ENCODE measurements around the gene IGIP.
A peak's percentile ranks its signal among the peaks of the same experiment; 100 is the strongest.

IGIP gene

DNA sequence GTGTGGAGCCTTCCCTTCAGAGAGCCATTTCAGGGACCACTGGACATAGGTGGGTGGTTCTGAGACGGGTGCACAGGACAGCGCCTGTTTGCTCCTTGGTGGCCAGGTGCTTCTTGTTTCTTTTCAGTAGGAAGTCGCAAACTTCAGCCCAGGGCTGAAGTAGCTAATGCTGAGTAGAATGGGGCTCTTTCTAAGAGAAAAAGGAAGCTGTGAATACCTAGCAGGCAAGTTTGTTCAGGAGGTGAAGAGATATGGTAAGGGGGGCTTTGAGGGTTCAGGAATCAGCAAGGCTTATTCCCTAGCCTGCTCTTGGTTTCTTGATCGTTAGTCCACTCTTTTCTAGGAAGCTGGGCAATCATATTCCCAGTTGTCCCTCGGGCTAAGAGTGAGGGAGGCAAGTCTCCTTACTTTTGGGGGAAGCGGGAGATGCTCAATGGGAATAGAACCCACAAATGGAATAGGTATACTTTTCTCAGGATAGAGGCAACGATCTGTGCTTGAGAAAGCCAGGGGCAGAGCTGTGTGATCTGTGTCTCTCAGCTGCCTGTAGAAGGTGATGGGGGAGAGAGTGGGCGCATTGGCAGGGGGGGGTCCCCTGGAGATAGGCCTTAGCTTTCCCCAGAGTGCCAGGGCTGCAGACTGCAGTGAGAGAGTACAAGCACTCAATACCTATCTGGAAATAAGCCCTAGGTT is 13.7 kb upstream of the IGIP start:
- no peak for DNase-seq

GRCh38 chr5:140112685-140113179 is 13.0 kb upstream of the IGIP start:
- DNase-seq, result no peak

DNA sequence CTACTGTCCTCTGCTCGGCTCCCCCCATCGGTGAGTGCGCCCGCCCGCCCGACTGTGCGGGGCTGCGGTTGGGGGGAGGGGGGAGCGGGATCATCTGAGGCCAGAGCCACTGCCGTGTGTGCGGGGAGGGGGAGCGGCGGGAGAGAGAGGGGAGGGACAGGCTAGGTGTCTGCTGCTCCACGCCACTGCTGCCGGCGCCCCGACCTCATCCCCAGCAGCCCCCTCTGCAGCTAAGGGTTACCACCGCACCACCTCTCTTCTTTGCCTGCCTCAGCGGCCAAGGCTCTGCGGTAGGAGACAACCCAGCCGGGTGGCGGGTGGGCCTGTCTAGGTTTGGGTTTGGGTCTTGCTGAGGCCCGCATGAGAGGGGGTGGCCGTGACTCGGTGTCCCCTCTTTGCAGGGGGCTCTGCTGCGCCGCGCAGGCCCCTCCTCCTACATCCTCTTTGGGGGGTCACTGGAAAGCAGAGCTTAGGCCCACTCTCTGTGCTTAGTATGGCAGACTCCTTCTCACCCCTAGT is 12.5 kb upstream of the IGIP start:
- DNase-seq, result no peak

DNA sequence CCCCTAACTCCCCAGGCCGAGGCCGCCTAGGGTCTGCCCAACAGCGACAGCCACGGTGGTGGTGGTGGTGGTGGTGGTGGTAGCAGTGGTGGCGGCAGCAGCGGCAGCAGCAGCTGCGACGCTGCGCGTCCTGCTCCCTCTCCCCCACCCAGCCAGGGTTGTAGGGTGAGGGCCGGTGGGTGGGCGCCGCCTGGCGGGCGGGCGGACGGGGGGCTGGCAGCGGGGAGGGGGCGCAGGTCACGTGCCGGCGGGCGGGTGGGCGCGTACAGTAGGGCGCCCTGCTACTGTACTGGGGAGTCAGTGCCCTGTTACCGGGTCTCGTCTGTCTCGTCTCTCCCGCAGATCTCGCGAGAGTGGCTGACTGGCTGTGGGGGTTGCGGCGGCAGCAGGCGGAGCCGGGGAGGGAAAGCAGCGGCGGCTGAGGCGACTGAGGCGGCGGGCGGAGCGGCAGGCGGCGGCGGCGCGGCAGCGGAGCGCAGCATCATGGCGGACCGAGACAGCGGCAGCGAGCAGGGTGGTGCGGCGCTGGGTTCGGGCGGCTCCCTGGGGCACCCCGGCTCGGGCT is 12.0 kb upstream of the IGIP start, which contains the start of gene PURA:
Gene PURA, plus strand, starts transcription at position 411 of the 565 bp plus-strand sequence. Its CDS starts 73 bp downstream, at position 484.
- peak; percentile 98 for DNase-seq

DNA sequence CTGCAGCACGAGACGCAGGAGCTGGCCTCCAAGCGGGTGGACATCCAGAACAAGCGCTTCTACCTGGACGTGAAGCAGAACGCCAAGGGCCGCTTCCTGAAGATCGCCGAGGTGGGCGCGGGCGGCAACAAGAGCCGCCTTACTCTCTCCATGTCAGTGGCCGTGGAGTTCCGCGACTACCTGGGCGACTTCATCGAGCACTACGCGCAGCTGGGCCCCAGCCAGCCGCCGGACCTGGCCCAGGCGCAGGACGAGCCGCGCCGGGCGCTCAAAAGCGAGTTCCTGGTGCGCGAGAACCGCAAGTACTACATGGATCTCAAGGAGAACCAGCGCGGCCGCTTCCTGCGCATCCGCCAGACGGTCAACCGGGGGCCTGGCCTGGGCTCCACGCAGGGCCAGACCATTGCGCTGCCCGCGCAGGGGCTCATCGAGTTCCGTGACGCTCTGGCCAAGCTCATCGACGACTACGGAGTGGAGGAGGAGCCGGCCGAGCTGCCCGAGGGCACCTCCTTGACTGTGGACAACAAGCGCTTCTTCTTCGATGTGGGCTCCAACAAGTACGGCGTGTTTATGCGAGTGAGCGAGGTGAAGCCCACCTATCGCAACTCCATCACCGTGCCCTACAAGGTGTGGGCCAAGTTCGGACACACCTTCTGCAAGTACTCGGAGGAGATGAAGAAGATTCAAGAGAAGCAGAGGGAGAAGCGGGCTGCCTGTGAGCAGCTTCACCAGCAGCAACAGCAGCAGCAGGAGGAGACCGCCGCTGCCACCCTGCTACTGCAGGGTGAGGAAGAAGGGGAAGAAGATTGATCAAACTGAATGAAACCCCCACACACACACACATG is 11.2 kb upstream of the IGIP start:
- DNase-seq, result no peak

- no peak for DNase-seq
Observed at GRCh38 chr5:140115186-140115500, 10.6 kb upstream of the IGIP start.

DNA sequence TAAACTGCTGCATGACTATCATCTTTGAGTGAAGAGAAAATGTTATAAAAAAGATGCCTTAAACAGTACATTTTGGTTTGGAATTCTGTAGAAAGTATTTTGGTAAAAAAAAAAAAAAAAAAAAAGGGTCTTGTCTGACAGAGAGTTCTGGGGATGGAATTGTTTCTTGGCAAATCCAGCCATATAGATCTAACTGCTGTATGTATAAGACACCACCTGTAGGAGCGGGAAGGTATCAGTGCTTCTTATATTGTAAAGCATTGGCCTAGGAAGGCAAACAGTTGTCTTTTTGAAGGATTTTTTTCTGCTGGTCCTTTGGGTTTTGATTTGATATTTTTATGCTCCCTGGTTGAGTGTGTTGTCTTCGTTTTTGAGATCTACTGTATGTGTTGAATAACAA is 9.0 kb upstream of the IGIP start:
- no peak for DNase-seq

DNA sequence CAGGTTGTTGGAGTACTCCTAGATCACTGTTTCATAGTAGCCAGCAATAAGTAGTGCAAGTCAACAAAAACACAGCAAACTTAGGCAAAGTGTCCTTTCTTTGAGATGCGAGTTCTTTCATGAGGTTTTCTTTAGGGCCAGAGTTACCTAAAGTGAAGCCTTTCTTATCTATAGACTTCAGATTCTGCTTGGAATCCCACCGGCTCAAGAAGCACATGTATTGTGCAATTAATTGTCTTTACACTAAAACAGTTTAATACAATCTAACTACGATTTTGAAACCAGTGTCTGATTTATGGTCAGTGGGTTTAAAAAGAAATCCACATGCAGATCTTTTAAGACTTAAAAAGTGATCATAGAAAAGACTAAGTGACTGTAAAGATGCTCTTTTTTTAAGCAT is 8.2 kb upstream of the IGIP start:
- no peak for DNase-seq

DNA sequence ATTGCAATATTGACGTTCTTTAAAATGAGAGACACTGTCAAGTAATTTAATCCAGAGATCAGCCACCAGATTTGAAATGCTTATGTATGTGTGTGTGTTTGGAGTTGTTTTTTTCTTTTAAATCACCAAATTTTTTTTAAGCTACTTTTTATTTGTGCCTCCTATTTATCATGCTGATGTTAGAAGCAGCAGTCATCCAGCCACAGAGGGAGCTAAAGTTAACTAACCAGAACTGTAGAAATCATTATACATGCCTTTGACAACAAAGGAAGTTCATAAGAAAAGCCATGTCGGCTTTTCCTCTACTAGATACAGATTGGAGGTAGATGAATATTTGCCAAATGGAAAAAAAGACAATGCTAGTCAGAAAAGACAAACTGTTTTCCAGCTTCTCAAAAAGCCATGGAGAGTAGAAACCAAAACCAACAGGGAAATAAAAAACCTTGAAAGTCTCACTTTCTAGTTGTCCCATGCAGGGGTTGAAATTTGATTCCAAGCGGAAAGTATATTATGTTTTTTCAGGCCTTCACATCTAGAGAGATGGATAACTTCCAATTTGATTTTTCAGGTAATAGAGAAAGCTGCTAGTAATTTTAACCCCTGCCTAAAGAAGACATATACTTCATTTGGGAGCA is 7.3 kb upstream of the IGIP start:
- no peak for DNase-seq

- no peak for DNase-seq
Observed at GRCh38 chr5:140126315-140127012, 727 bp downstream of the IGIP start.

GRCh38 chr5:140128376-140128775 is 2.6 kb downstream of the IGIP start:
- DNase-seq, result no peak

DNA sequence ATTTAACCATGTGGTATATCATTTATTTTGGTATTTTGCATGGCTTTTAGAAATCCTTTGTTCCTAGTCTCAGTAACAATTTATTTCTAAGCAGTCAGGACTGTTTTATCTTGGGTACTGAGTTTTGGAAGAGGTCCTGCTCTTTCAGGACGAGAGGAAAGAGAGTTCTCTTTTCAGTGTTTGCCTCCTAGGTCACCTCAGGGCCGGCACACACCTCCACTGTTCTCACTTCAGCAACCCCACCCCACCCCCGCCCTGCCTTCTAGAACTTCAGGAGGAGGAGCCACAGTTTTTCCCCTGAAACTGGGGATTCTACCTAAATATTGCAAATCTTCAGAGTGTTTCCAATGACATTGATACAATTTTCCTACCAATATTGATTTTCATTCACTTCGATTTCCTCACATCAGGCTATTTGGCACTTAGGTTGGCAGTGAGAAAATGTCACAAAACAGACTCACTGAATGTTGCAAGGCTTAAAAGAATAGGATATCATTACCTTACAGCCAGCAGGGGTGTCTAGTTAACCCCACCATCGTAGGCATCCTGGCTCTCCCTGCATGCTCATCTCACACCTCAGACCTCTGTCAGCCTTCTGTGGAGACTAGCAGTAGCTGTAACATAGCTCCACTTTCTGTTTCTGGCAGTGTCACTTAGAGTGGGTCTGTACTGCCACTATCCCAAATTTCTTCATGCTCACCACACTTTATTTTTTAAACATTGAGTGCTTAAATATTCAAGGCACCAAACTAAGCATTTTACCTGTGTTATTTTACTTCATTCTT is 5.4 kb downstream of the IGIP start:
- DNase-seq, result no peak

DNA sequence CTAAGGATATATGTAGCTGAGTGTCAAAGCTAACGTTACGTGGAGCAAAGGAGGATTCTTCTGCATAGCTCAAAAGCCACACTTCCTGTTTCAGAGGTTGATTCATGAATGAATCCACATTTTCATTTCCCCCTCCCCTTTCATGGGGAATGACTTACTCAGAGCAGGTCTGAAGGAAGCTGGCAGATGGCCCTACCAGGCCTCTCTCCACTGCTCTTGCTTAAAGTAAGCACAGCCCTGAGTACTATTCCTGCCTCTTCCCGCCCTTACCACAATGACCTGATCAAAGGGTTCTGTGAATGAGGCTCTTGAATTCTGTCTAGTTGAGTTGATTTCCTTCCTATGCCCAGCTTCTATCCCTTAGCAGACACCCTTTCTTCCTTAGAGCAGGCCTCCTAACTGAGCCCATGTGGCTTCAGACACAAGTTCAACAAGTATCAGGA is 6.3 kb downstream of the IGIP start:
- DNase-seq, result no peak

GRCh38 chr5:140133514-140134167 is 7.9 kb downstream of the IGIP start:
- no peak for DNase-seq

DNA sequence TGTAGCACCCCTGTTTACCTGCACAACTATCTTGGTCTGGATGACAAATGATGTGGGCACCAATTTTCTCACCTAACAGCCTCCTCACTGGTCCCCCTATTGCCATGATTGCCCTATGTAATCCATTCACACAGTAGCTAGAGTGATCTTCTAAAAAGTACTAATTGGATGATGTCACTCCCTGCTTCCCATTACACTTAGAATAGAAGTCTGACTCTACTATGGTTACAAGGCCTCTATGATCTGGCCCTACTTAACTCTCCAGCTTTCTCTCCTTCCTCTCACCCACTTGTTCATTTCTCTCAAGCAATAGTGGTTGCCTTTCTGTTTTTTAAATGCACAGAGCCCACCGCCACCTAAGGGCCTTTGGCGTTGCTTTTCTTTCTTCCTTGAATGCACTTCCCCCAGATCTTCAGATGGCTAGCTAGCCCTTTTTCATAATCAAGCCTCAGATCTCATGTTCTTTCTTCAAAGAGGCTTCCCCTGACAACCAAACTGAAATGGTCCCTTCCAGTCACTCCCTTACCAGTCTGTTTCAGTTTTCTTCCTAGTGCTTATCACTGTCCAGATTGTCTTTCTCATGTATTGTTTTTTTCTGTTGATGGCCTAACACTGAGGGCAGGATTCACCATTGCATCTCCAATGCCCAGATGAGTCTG is 8.7 kb downstream of the IGIP start:
- DNase-seq, result no peak

GRCh38 chr5:140135127-140135526 is 9.4 kb downstream of the IGIP start:
- no peak for DNase-seq

- DNase-seq, result no peak
Observed at GRCh38 chr5:140136624-140137023, 10.9 kb downstream of the IGIP start.

GRCh38 chr5:140140435-140140834 is 14.7 kb downstream of the IGIP start:
- no peak for DNase-seq

DNA sequence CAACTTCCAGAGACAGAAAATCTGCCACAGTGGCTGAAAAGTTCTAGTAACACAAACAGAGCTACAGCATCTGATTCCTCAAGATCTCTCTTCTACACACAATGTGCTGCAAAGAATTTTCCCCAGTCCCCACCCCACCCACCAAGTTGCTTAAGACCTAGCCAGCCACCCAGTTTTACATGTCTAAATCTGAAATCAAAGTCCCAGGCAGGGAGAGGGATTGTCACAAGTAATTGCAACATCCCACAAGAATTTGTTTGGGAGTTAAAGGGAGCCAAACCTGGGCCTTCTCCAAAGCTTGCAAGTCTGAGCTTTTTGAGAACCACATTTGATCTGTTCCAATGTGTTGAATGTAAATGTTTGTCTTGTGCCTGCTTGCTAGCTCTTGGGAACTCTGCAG is 15.5 kb downstream of the IGIP start:
- DNase-seq, result no peak

GRCh38 chr5:140142246-140142645 is 16.5 kb downstream of the IGIP start:
- DNase-seq, result no peak

DNA sequence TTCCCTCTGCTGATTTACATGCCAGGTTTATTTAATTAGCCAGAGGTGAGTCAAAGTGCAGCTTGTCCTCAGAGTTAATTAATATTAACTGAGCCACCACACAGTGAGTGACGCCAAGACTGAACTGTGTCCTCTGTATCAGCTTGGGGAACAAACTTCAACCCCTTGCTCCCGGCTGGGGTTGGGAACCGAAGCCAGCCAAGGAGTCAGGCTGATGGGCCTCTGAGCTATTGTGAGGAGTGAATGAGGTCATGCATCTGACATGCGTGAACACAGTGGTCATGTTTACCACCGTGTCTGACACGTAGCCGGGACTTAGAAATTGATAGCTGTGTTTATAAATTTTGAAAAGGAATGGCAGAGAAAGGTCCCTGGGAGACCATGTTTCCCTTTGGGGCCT is 17.1 kb downstream of the IGIP start:
- no peak for DNase-seq

Data from activated CD8-positive, alpha-beta memory T cell treated with anti-CD3 and anti-CD28 coated beads, Interleukin-2, amount 50 U/mL, for 4 hours (primary cell).